ENCODE measurements around the gene IER3. TPM values are rescaled to one million over a fixed set of nuclear protein-coding genes. Genes with fewer than 3 reads are reported as not detected.

The IER3 gene
- total and polyA plus RNA-seq, 2 of the 13 experiments (the other 11 are each of a cell fraction or from before 2014, with no cell fraction given) = 51.1 to 131 TPM

DNA sequence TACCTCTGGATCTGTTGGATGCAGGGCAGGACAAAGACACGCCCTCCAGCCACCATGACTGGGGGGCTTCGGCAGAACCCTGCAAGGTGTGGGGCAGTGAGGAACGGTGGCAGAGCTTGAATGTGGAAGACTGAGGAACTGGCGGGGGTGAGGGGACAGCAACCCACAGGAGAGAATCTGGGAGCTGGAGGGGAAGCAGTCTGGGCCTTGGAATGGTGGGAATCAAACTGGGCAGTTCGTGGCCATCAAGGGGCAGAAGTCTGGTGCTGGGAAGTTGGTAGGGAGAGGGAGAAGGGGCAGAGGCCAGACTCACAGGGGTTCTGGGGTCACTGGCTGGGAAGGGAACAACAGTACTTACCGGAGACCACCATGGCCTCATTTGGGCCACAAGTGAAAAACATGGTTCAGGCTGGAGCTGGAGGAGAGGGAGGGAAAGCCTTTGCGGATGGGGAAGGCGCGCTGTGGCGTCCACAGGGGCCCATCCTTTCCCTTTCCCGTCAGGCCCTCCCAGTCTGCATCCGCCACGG lies 2.5 kb downstream of the IER3 start (continued):
- TF ChIP-seq, protein P1, sequence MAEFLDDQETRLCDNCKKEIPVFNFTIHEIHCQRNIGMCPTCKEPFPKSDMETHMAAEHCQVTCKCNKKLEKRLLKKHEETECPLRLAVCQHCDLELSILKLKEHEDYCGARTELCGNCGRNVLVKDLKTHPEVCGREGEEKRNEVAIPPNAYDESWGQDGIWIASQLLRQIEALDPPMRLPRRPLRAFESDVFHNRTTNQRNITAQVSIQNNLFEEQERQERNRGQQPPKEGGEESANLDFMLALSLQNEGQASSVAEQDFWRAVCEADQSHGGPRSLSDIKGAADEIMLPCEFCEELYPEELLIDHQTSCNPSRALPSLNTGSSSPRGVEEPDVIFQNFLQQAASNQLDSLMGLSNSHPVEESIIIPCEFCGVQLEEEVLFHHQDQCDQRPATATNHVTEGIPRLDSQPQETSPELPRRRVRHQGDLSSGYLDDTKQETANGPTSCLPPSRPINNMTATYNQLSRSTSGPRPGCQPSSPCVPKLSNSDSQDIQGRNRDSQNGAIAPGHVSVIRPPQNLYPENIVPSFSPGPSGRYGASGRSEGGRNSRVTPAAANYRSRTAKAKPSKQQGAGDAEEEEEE (CRISPR knock-in tag; IDR thresholded peaks at IDR 0.05; ENCODE audit: borderline replicate concordance) = 0 out of 2 replicates have a peak, but pooled peaks have one; percentile 37
- TF ChIP-seq, protein P2, sequence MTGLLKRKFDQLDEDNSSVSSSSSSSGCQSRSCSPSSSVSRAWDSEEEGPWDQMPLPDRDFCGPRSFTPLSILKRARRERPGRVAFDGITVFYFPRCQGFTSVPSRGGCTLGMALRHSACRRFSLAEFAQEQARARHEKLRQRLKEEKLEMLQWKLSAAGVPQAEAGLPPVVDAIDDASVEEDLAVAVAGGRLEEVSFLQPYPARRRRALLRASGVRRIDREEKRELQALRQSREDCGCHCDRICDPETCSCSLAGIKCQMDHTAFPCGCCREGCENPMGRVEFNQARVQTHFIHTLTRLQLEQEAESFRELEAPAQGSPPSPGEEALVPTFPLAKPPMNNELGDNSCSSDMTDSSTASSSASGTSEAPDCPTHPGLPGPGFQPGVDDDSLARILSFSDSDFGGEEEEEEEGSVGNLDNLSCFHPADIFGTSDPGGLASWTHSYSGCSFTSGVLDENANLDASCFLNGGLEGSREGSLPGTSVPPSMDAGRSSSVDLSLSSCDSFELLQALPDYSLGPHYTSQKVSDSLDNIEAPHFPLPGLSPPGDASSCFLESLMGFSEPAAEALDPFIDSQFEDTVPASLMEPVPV (CRISPR knock-in tag; IDR thresholded peaks at IDR 0.05) = no peak
- TF ChIP-seq ZSCAN31 (CRISPR knock-in tag; IDR thresholded peaks at IDR 0.05; ENCODE audit: low read depth) = 0 out of 2 replicates have a peak, but pooled peaks have one; percentile 5
- TF ChIP-seq PHF20 (CRISPR knock-in tag; IDR thresholded peaks at IDR 0.05) = 0 out of 2 replicates have a peak, but pooled peaks have one; percentile 3
- 0 out of 2 replicates have a peak, but pooled peaks have one; percentile 10 for TF ChIP-seq SIX4 (CRISPR knock-in tag; IDR thresholded peaks at IDR 0.05)
- no peak for TF ChIP-seq ZNF20 (CRISPR knock-in tag; IDR thresholded peaks at IDR 0.05)
- TF ChIP-seq, protein P3, sequence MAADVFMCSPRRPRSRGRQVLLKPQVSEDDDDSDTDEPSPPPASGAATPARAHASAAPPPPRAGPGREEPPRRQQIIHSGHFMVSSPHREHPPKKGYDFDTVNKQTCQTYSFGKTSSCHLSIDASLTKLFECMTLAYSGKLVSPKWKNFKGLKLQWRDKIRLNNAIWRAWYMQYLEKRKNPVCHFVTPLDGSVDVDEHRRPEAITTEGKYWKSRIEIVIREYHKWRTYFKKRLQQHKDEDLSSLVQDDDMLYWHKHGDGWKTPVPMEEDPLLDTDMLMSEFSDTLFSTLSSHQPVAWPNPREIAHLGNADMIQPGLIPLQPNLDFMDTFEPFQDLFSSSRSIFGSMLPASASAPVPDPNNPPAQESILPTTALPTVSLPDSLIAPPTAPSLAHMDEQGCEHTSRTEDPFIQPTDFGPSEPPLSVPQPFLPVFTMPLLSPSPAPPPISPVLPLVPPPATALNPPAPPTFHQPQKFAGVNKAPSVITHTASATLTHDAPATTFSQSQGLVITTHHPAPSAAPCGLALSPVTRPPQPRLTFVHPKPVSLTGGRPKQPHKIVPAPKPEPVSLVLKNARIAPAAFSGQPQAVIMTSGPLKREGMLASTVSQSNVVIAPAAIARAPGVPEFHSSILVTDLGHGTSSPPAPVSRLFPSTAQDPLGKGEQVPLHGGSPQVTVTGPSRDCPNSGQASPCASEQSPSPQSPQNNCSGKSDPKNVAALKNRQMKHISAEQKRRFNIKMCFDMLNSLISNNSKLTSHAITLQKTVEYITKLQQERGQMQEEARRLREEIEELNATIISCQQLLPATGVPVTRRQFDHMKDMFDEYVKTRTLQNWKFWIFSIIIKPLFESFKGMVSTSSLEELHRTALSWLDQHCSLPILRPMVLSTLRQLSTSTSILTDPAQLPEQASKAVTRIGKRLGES (CRISPR knock-in tag; IDR thresholded peaks at IDR 0.05; ENCODE audit: borderline replicate concordance) = 0 out of 2 replicates have a peak, but pooled peaks have one; percentile 11
- TF ChIP-seq ZNF292 (CRISPR knock-in tag; IDR thresholded peaks at IDR 0.05; ENCODE audit: borderline replicate concordance, low read depth) = 0 out of 2 replicates have a peak, but pooled peaks have one; percentile 50
- 0 out of 2 replicates have a peak, but pooled peaks have one; percentile 11 for TF ChIP-seq BRCA1 (CRISPR knock-in tag; IDR thresholded peaks at IDR 0.05)
- 0 out of 2 replicates have a peak, but pooled peaks have one; percentile 10 for TF ChIP-seq FOXO1 (CRISPR knock-in tag; IDR thresholded peaks at IDR 0.05)
- TF ChIP-seq ZNF773 (CRISPR knock-in tag; IDR thresholded peaks at IDR 0.05; ENCODE audit: borderline replicate concordance) = peak; percentile 68; the same call in 1 of the 2 replicates
- TF ChIP-seq FIP1L1 (IDR thresholded peaks at IDR 0.05; ENCODE audit: borderline replicate concordance, insufficient read depth, low read depth, low read length) = 0 out of 2 replicates have a peak, but pooled peaks have one; percentile 19
- TF ChIP-seq SP4 (CRISPR knock-in tag; IDR thresholded peaks at IDR 0.05) = no peak
- 0 out of 2 replicates have a peak, but pooled peaks have one; percentile 34 for TF ChIP-seq ZSCAN12 (CRISPR knock-in tag; IDR thresholded peaks at IDR 0.05)
- no peak for TF ChIP-seq ZNF331 (CRISPR knock-in tag; IDR thresholded peaks at IDR 0.05)
- peak in 1 of 2 experiments; percentile 85; a peak in 1 of 4 replicates for TF ChIP-seq POLR2A (IDR thresholded peaks at IDR 0.05; ENCODE audit: insufficient read depth in 1 of 2, low read depth in 2 of 2, low read length in 2 of 2)
- TF ChIP-seq, protein P4, sequence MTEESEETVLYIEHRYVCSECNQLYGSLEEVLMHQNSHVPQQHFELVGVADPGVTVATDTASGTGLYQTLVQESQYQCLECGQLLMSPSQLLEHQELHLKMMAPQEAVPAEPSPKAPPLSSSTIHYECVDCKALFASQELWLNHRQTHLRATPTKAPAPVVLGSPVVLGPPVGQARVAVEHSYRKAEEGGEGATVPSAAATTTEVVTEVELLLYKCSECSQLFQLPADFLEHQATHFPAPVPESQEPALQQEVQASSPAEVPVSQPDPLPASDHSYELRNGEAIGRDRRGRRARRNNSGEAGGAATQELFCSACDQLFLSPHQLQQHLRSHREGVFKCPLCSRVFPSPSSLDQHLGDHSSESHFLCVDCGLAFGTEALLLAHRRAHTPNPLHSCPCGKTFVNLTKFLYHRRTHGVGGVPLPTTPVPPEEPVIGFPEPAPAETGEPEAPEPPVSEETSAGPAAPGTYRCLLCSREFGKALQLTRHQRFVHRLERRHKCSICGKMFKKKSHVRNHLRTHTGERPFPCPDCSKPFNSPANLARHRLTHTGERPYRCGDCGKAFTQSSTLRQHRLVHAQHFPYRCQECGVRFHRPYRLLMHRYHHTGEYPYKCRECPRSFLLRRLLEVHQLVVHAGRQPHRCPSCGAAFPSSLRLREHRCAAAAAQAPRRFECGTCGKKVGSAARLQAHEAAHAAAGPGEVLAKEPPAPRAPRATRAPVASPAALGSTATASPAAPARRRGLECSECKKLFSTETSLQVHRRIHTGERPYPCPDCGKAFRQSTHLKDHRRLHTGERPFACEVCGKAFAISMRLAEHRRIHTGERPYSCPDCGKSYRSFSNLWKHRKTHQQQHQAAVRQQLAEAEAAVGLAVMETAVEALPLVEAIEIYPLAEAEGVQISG (CRISPR knock-in tag; IDR thresholded peaks at IDR 0.05) = peak; percentile 13
- TF ChIP-seq XBP1 (CRISPR knock-in tag; IDR thresholded peaks at IDR 0.05) = 0 out of 2 replicates have a peak, but pooled peaks have one; percentile 37
- TF ChIP-seq STAG1 (CRISPR knock-in tag; IDR thresholded peaks at IDR 0.05) = 0 out of 2 replicates have a peak, but pooled peaks have one; percentile 10
- peak; percentile 45; the same call in 1 of the 2 replicates for TF ChIP-seq MAF1 (CRISPR knock-in tag; IDR thresholded peaks at IDR 0.05; ENCODE audit: borderline replicate concordance)
